T-cell (primary cell): ENCODE measurements around the gene RAD51C. TPM values are rescaled to one million over a fixed set of nuclear protein-coding genes. Genes with fewer than 3 reads are reported as not detected.

ENCODE experiments used
- ATAC-seq, 4 experiments: fragments of 200-7000 bp in 3 of 4; fragments of 150-1000 bp in 1 of 4; cut with Tn5 transposase; replicated peaks in 1 of 4; 1 replicate in 3 of 4; 2 replicates in 1 of 4; pipeline ENCODE4 v1.10.0; 2021; ENCODE audit warnings: moderate library complexity in 3 of 4, mild to moderate bottlenecking in 2 of 4, moderate number of reproducible peaks in 1 of 4
- CTCF ChIA-PET, 2 donors: fragments of 300-600 bp; sonication (Branson Sonifier 250); formaldehyde crosslinking; loops; one replicate each; lab custom pipeline; 2022; ENCODE audit warnings: antibody characterized with exemption in 2 of 2; lab: Charles Lee
- POLR2A ChIA-PET, 2 donors: fragments of 300-600 bp; sonication (Branson Sonifier 250); formaldehyde crosslinking; loops; one replicate each; lab custom pipeline; 2022; ENCODE audit warnings: antibody characterized with exemption in 2 of 2; lab: Charles Lee
- DNase-seq, 35 experiments: peaks; one replicate each; pipeline versions ENCODE4 v3.0.0 to v3.0.0-alpha.2; 2013 to 2023
- H3K27ac ChIP-seq: one replicate; pipeline ENCODE4 v1.5.1; 2013; ENCODE audit warnings: low read length
- H3K27me3 ChIP-seq, 2 experiments: replicated peaks in 1 of 2; 1 replicate in 1 of 2; 2 replicates in 1 of 2; pipeline versions ENCODE4 v1.6.1 to v1.7.0; 2013; ENCODE audit warnings: low read length in 1 of 2, mixed read lengths in 1 of 2; ENCODE audit not compliant: control insufficient read depth in 2 of 2, insufficient read depth in 2 of 2; ENCODE audit errors: extremely low read depth in 1 of 2
- H3K36me3 ChIP-seq, 2 donors: 1 replicate in 1 of 2; 2 replicates in 1 of 2; pipeline versions ENCODE4 v1.6.1 to v1.7.0; 2013; ENCODE audit warnings: low read length in 1 of 2; ENCODE audit not compliant: control insufficient read depth in 2 of 2, insufficient read depth in 1 of 2; ENCODE audit errors: extremely low read depth in 1 of 2
- H3K4me1 ChIP-seq, 2 experiments: 1 replicate in 1 of 2; 2 replicates in 1 of 2; pipeline versions ENCODE4 v1.6.1 to v1.7.0; 2013; ENCODE audit warnings: low read length in 2 of 2, mixed read lengths in 1 of 2; ENCODE audit not compliant: insufficient read depth in 2 of 2, control insufficient read depth in 1 of 2; ENCODE audit errors: extremely low read depth in 1 of 2
- H3K4me3 ChIP-seq, 2 donors: 1 replicate in 1 of 2; 2 replicates in 1 of 2; pipeline versions ENCODE4 v1.5.1 to v1.7.0; 2013; ENCODE audit warnings: mild to moderate bottlenecking in 2 of 2, low read length in 1 of 2, moderate library complexity in 1 of 2; ENCODE audit not compliant: control insufficient read depth in 1 of 2; ENCODE audit errors: extremely low read depth in 1 of 2
- H3K9me3 ChIP-seq: 2 replicates; pipeline ENCODE4 v1.7.0; 2013
- H3K27ac Mint-ChIP-seq, 2 donors: one replicate each; pipeline ENCODE4 v1.8.0; 2020 to 2021; ENCODE audit warnings: mild to moderate bottlenecking in 2 of 2, mixed read lengths in 2 of 2
- H3K27me3 Mint-ChIP-seq, 2 donors: one replicate each; pipeline ENCODE4 v1.8.0; 2021 to 2022; ENCODE audit warnings: mixed read lengths in 2 of 2
- H3K36me3 Mint-ChIP-seq: one replicate; pipeline ENCODE4 v1.8.0; 2021; ENCODE audit warnings: mixed read lengths
- H3K4me1 Mint-ChIP-seq, 3 donors: one replicate each; pipeline ENCODE4 v1.8.0; 2020 to 2022; ENCODE audit warnings: mixed read lengths in 3 of 3, mild to moderate bottlenecking in 1 of 3
- H3K4me3 Mint-ChIP-seq, 3 donors: one replicate each; pipeline ENCODE4 v1.8.0; 2020 to 2022; ENCODE audit warnings: mild to moderate bottlenecking in 3 of 3, mixed read lengths in 3 of 3, moderate library complexity in 3 of 3
- H3K9me3 Mint-ChIP-seq, 3 donors: one replicate each; pipeline ENCODE4 v1.8.0; 2020 to 2022; ENCODE audit warnings: mixed read lengths in 3 of 3
- WGBS: methylation state at CpG from one replicate; pipeline ENCODE4 v1.1.5; 2013; ENCODE audit warnings: missing lambda C conversion rate; ENCODE audit not compliant: insufficient coverage; 5-methylcytosine and 5-hydroxymethylcytosine counted together
- total RNA-seq, 35 experiments: library from RNA in 6 of 35; stranded (reverse) in 6 of 35; fragments of 120-200 nt in 1 of 35; gene quantifications; one replicate each; pipeline versions ENCODE4 v1.2.1 to v1.2.4 and lab custom pipeline; 2013 to 2026

The RAD51C gene
- total RNA-seq, 5 donors from 2014 or later (not counting 1 experiment from before 2014, with no cell fraction given) = 10.9 to 28.4 (median 18.1) TPM

- POLR2A ChIA-PET = no interaction called here
- DNase-seq = no peak
- H3K27ac Mint-ChIP-seq = no peak overlapping the region
Measured at GRCh38 chr17:58755269-58755576, 62.8 kb downstream of the RAD51C start.

GRCh38 chr17:58755577-58756245, 63.3 kb downstream of the RAD51C start, which contains the start of gene PPM1E:
TSS of gene PPM1E (plus strand) at chr17:58755854.
- H3K36me3 ChIP-seq = no peaks in the 10 kb centered on the region
- DNase-seq (peak in 34 of 35 experiments; percentile 1 to 53 (median 22)), ATAC-seq (peak; percentile 72 to 84 (median 76))
- Mint-ChIP-seq H3K4me1 (peaks cover 13 to 15% (median 13%) of the 10 kb centered on the region in 3 donors), H3K36me3 (no peaks in the 10 kb centered on the region), H3K9me3 (no peaks in the 10 kb centered on the region), H3K4me3 (peak within 1 kb of the TSS; percentile 83 to 86 (median 85)), H3K27me3 (peaks cover 43 to 67% of the 10 kb centered on the region in 2 donors), H3K27ac (no peak within 1 kb of the TSS)
- H3K27me3 ChIP-seq = peaks cover 11 to 29% of the 10 kb centered on the region in 2 experiments
- no peaks in the 10 kb centered on the region for H3K9me3 ChIP-seq
- WGBS = 3% methylated on average over 71 of the region's 71 CpGs
- POLR2A ChIA-PET = no interaction called here
- H3K27ac ChIP-seq = no peak within 1 kb of the TSS
- H3K4me3 ChIP-seq = peak within 1 kb of the TSS; percentile 45 to 80
- CTCF ChIA-PET = interaction anchor here in 1 of 2 donors (0.5 kb wide), 1 partner anchor 168 kb away, joined by 3 read pairs; no protein-coding TSS in a partner anchor
- H3K4me1 ChIP-seq = peaks cover 6 to 17% of the 10 kb centered on the region in 2 experiments

More at GRCh38 chr17:58755269-58755576, 62.8 kb downstream of the RAD51C start:
- WGBS = 13% methylated on average over 1 of the region's 2 CpGs
- H3K9me3 Mint-ChIP-seq = no peaks in the 10 kb centered on the region
- peaks cover 38 to 63% of the 10 kb centered on the region in 2 donors for H3K27me3 Mint-ChIP-seq
- CTCF ChIA-PET = interaction anchor here in 1 of 2 donors (0.5 kb wide), 1 partner anchor 167 kb away, joined by 3 read pairs; no protein-coding TSS in a partner anchor
- Histone ChIP-seq H3K4me1 (peaks cover 6 to 17% of the 10 kb centered on the region in 2 experiments), H3K4me3 (peak overlapping the region in 1 of 2 donors; percentile 45), H3K9me3 (no peaks in the 10 kb centered on the region), H3K36me3 (no peaks in the 10 kb centered on the region), H3K27me3 (peaks cover 11 to 29% of the 10 kb centered on the region in 2 experiments), H3K27ac (no peak overlapping the region)
- H3K4me1 Mint-ChIP-seq = peaks cover 13 to 15% (median 13%) of the 10 kb centered on the region in 3 donors
- peak in 1 of 4 experiments; percentile 20 for ATAC-seq
- H3K36me3 Mint-ChIP-seq = no peaks in the 10 kb centered on the region
- H3K4me3 Mint-ChIP-seq = peak overlapping the region; percentile 78 to 85 (median 79)

GRCh38 chr17:58756246-58757161, 64.1 kb downstream of the RAD51C start:
- DNase-seq (peak in 7 of 35 experiments; percentile 1 to 22 (median 4)), ATAC-seq (peak in 3 of 4 experiments; percentile 20 to 62 (median 52))
- no peak overlapping the region for H3K27ac Mint-ChIP-seq
- H3K27me3 Mint-ChIP-seq = peaks cover 49 to 74% of the 10 kb centered on the region in 2 donors
- Histone ChIP-seq H3K9me3 (no peaks in the 10 kb centered on the region), H3K4me1 (peaks cover 6 to 17% of the 10 kb centered on the region in 2 experiments), H3K4me3 (peak overlapping the region; percentile 45 to 80), H3K27ac (no peak overlapping the region), H3K36me3 (no peaks in the 10 kb centered on the region), H3K27me3 (peaks cover 11 to 29% of the 10 kb centered on the region in 2 experiments)
- ChIA-PET CTCF (interaction anchor here in 1 of 2 donors (0.7 kb wide), 1 partner anchor 462 kb away, joined by 4 read pairs; no protein-coding TSS in a partner anchor), POLR2A (no interaction called here)
- peak overlapping the region; percentile 83 to 86 (median 85) for H3K4me3 Mint-ChIP-seq
- H3K36me3 Mint-ChIP-seq = no peaks in the 10 kb centered on the region
- no peaks in the 10 kb centered on the region for H3K9me3 Mint-ChIP-seq
- under 1% methylated on average over 55 of the region's 72 CpGs for WGBS
- H3K4me1 Mint-ChIP-seq = peaks cover 13 to 15% (median 13%) of the 10 kb centered on the region in 3 donors

- Mint-ChIP-seq H3K9me3 (no peaks in the 10 kb centered on the region), H3K27me3 (peaks cover 51 to 77% of the 10 kb centered on the region in 2 donors), H3K36me3 (no peaks in the 10 kb centered on the region), H3K4me3 (peak overlapping the region; percentile 83 to 86 (median 85)), H3K4me1 (peaks cover 13 to 15% (median 13%) of the 10 kb centered on the region in 3 donors), H3K27ac (no peak overlapping the region)
- Histone ChIP-seq H3K27ac (no peak overlapping the region), H3K4me1 (peaks cover 6 to 17% of the 10 kb centered on the region in 2 experiments), H3K27me3 (peaks cover 11 to 31% of the 10 kb centered on the region in 2 experiments), H3K9me3 (no peaks in the 10 kb centered on the region), H3K36me3 (no peaks in the 10 kb centered on the region), H3K4me3 (peak overlapping the region in 1 of 2 donors; percentile 1)
- 22% methylated on average over 1 of the region's 5 CpGs for WGBS
- DNase-seq (no peak), ATAC-seq (no peak)
- ChIA-PET POLR2A (no interaction called here), CTCF (interaction anchor here in 1 of 2 donors (0.7 kb wide), 1 partner anchor 463 kb away, joined by 4 read pairs; no protein-coding TSS in a partner anchor)
Measured at GRCh38 chr17:58757162-58757613, 64.8 kb downstream of the RAD51C start.

GRCh38 chr17:58758890-58759289, 66.5 kb downstream of the RAD51C start:
- ATAC-seq (no peak), DNase-seq (no peak)
- ChIA-PET CTCF (no interaction called here), POLR2A (no interaction called here)
- Histone ChIP-seq H3K27ac (no peak overlapping the region), H3K4me1 (peaks cover 6 to 17% of the 10 kb centered on the region in 2 experiments), H3K36me3 (no peaks in the 10 kb centered on the region), H3K4me3 (no peak overlapping the region), H3K27me3 (peaks cover 11 to 35% of the 10 kb centered on the region in 2 experiments), H3K9me3 (no peaks in the 10 kb centered on the region)
- Mint-ChIP-seq H3K9me3 (no peaks in the 10 kb centered on the region), H3K27ac (no peak overlapping the region), H3K4me3 (no peak overlapping the region), H3K36me3 (no peaks in the 10 kb centered on the region), H3K27me3 (peaks cover 54 to 76% of the 10 kb centered on the region in 2 donors), H3K4me1 (peaks cover 13 to 15% (median 13%) of the 10 kb centered on the region in 3 donors)
- 79% methylated on average over 4 of the region's 8 CpGs for WGBS
